Breast epithelium (tissue), 4 donors: ENCODE results near the gene NDUFAF5. TPM values are rescaled to one million over a fixed set of nuclear protein-coding genes. Genes with fewer than 3 reads are reported as not detected.

Experiments
- DNase-seq, 2 donors: peaks; one replicate each; pipeline ENCODE4 v3.0.0-alpha.2; 2019; ENCODE audit warnings: low spot score in 2 of 2
- H3K27ac ChIP-seq, 2 donors: fragments of 200-600 bp; sonication (generic) in 1 of 2; one replicate each; pipeline ENCODE4 v1.5.1; 2016 to 2019; ENCODE audit warnings: mild to moderate bottlenecking in 1 of 2
- H3K27me3 ChIP-seq, 2 donors: fragments of 200-600 bp; sonication (generic) in 1 of 2; one replicate each; pipeline versions ENCODE4 v1.5.1 to v1.6.0; 2017 to 2019; ENCODE audit warnings: control low read depth in 1 of 2, mild to moderate bottlenecking in 1 of 2
- H3K36me3 ChIP-seq: fragments of 200-600 bp; one replicate; pipeline ENCODE4 v1.5.1; 2019
- H3K4me1 ChIP-seq, 2 donors: fragments of 200-600 bp; sonication (generic); one replicate each; pipeline ENCODE4 v1.5.1; 2016 to 2019; ENCODE audit warnings: control low read depth in 1 of 2
- H3K4me3 ChIP-seq, 3 donors: fragments of 200-600 bp; sonication (generic); 1 replicate in 2 of 3; 2 replicates in 1 of 3; pipeline ENCODE4 v1.5.1; 2016 to 2019; ENCODE audit warnings: mild to moderate bottlenecking in 3 of 3, moderate library complexity in 2 of 3
- H3K9me3 ChIP-seq, 2 donors: fragments of 200-600 bp; sonication (generic) in 1 of 2; one replicate each; pipeline ENCODE4 v1.5.1; 2016 to 2019; ENCODE audit warnings: control low read depth in 1 of 2
- CTCF ChIP-seq, 3 donors: fragments of 450-650 bp; IDR thresholded peaks; one replicate each; pipeline ENCODE4 v1.5.1; 2016 to 2017; ENCODE audit warnings: antibody characterized with exemption in 3 of 3, mild to moderate bottlenecking in 3 of 3, moderate library complexity in 3 of 3
- POLR2A ChIP-seq: fragments of 450-650 bp; IDR thresholded peaks from one replicate; pipeline ENCODE4 v1.6.1; 2016; ENCODE audit warnings: antibody characterized with exemption, mild to moderate bottlenecking, moderate library complexity
- POLR2AphosphoS5 ChIP-seq, 3 donors: sonication (generic); formaldehyde crosslinking; IDR thresholded peaks; one replicate each; pipeline ENCODE4 v1.6.1; 2017; ENCODE audit warnings: antibody characterized with exemption in 3 of 3
- intact Hi-C: fragments of 100-400 bp; cut with DNase I; formaldehyde crosslinking; loops from one replicate; pipeline ENCODE4 v1.15.1; 2023; ENCODE audit warnings: low total_unique reads
- total RNA-seq, 3 donors: library from RNA; depleted of rRNA; stranded (reverse); fragments of >200 nt; gene quantifications; one replicate each; pipeline ENCODE4 v1.1.0, GENCODE V29; 2016

NDUFAF5 gene
- total RNA-seq, 3 donors from 2014 or later = 15.7 to 20.5 (median 17.0) TPM

GRCh38 chr20:13790708-13791107 is 5.9 kb downstream of the NDUFAF5 start:
- Histone ChIP-seq H3K4me1 (no peaks in the 10 kb centered on the region), H3K27ac (no peak overlapping the region), H3K4me3 (no peak overlapping the region), H3K9me3 (no peaks in the 10 kb centered on the region), H3K36me3 (peaks cover 5% of the 10 kb centered on the region), H3K27me3 (no peaks in the 10 kb centered on the region)
- TF ChIP-seq POLR2AphosphoS5 (IDR thresholded peaks at IDR 0.05) (no peak), CTCF (IDR thresholded peaks at IDR 0.05) (no peak), POLR2A (no peak)
- DNase-seq = no peak
- intact Hi-C loops = no loop called here

- DNase-seq = no peak
- Histone ChIP-seq H3K36me3 (peaks cover 5% of the 10 kb centered on the region), H3K9me3 (no peaks in the 10 kb centered on the region), H3K27ac (no peak overlapping the region), H3K4me3 (no peak overlapping the region), H3K4me1 (no peaks in the 10 kb centered on the region), H3K27me3 (no peaks in the 10 kb centered on the region)
- intact Hi-C loops = no loop called here
- TF ChIP-seq POLR2A (no peak), CTCF (IDR thresholded peaks at IDR 0.05) (no peak), POLR2AphosphoS5 (IDR thresholded peaks at IDR 0.05) (no peak)
Observed at GRCh38 chr20:13791540-13792459, 7.0 kb downstream of the NDUFAF5 start.

GRCh38 chr20:13793001-13793400 is 8.2 kb downstream of the NDUFAF5 start:
- no peak overlapping the region for H3K27ac ChIP-seq
- H3K27me3 ChIP-seq = no peaks in the 10 kb centered on the region
- H3K4me1 ChIP-seq = no peaks in the 10 kb centered on the region
- peaks cover 5% of the 10 kb centered on the region for H3K36me3 ChIP-seq
- intact Hi-C loops = no loop called here
- TF ChIP-seq POLR2A = no peak
- no peak for TF ChIP-seq POLR2AphosphoS5 (IDR thresholded peaks at IDR 0.05)
- TF ChIP-seq CTCF (IDR thresholded peaks at IDR 0.05) = no peak
- no peak for DNase-seq
- no peaks in the 10 kb centered on the region for H3K9me3 ChIP-seq
- no peak overlapping the region for H3K4me3 ChIP-seq

- H3K27ac ChIP-seq = no peak overlapping the region
- H3K36me3 ChIP-seq = peaks cover 8% of the 10 kb centered on the region
- intact Hi-C loops = no loop called here
- TF ChIP-seq CTCF (IDR thresholded peaks at IDR 0.05) (no peak), POLR2A (no peak), POLR2AphosphoS5 (IDR thresholded peaks at IDR 0.05) (no peak)
- H3K4me1 ChIP-seq = no peaks in the 10 kb centered on the region
- no peaks in the 10 kb centered on the region for H3K9me3 ChIP-seq
- H3K4me3 ChIP-seq = no peak overlapping the region
- DNase-seq = no peak
- no peaks in the 10 kb centered on the region for H3K27me3 ChIP-seq
Observed at GRCh38 chr20:13794667-13795066, 9.8 kb downstream of the NDUFAF5 start.

- no peak for DNase-seq
- Histone ChIP-seq H3K27me3 (no peaks in the 10 kb centered on the region), H3K9me3 (no peaks in the 10 kb centered on the region), H3K27ac (peak overlapping the region in 1 of 2 donors; percentile 66), H3K36me3 (peaks cover 3% of the 10 kb centered on the region), H3K4me3 (no peak overlapping the region), H3K4me1 (no peaks in the 10 kb centered on the region)
- intact Hi-C loops = no loop called here
- TF ChIP-seq POLR2A = no peak
- TF ChIP-seq POLR2AphosphoS5 (IDR thresholded peaks at IDR 0.05) = no peak
- TF ChIP-seq CTCF (IDR thresholded peaks at IDR 0.05) = no peak
Observed at GRCh38 chr20:13799040-13799439, 14.2 kb downstream of the NDUFAF5 start.
